GM13977 (cell line): ENCODE data around the gene FAM20C.

Experiments
- DNase-seq: peaks from one replicate; pipeline ENCODE4 v3.0.0; 2012; ENCODE audit warnings: low spot score
- CTCF ChIP-seq: IDR thresholded peaks from 2 replicates; pipeline ENCODE4 v1.5.1; 2012; ENCODE audit warnings: mild to moderate bottlenecking, control low read depth; ENCODE audit not compliant: insufficient read depth; ENCODE audit errors: extremely low read depth, missing control alignments
- in situ Hi-C: fragments of 300-500 bp; cut with MboI; formaldehyde crosslinking; loops from one replicate; pipeline ENCODE4 v1.12.0; 2022; ENCODE audit warnings: low sequenced_read_pairs, low pct_unique_long_range_greater_than_20kb, mixed read lengths, inconsistent platforms; ENCODE audit not compliant: unreplicated experiment

Gene FAM20C

GRCh38 chr7:253581-254336 lies 61.4 kb downstream of the FAM20C start:
- DNase-seq, result no peak
- no peak for TF ChIP-seq CTCF
- in situ Hi-C loops, result no loop called here

- in situ Hi-C loops, result no loop called here
- DNase-seq, result no peak
- no peak for TF ChIP-seq CTCF
Measured at GRCh38 chr7:254337-255037, 62.1 kb downstream of the FAM20C start.

- DNase-seq, result no peak
- in situ Hi-C loops, result no loop called here
- TF ChIP-seq CTCF, result no peak
Measured at GRCh38 chr7:255038-255435, 62.7 kb downstream of the FAM20C start.

GRCh38 chr7:255721-256361 lies 63.5 kb downstream of the FAM20C start:
- no peak for DNase-seq
- TF ChIP-seq CTCF, result no peak
- in situ Hi-C loops, result no loop called here

GRCh38 chr7:256461-256940 lies 64.1 kb downstream of the FAM20C start:
- DNase-seq, result no peak
- in situ Hi-C loops, result no loop called here
- TF ChIP-seq CTCF, result no peak

- in situ Hi-C loops, result no loop called here
- no peak for DNase-seq
Measured at GRCh38 chr7:256981-257646, 64.7 kb downstream of the FAM20C start.

More at GRCh38 chr7:256981-257646, 64.7 kb downstream of the FAM20C start:
- TF ChIP-seq CTCF, result no peak
